Ovary (tissue), 3 donors: Measurements from ENCODE around the gene SLC30A3.

Source experiments
- CTCF ChIP-seq, 3 donors: fragments of 450-650 bp in 2 of 3; fragments of 200-600 bp in 1 of 3; IDR thresholded peaks; one replicate each; pipeline versions ENCODE4 v1.5.1 to v1.8.0; 2016 to 2022; ENCODE audit warnings: antibody characterized with exemption in 3 of 3, mild to moderate bottlenecking in 1 of 3
- EP300 ChIP-seq: sonication (generic); formaldehyde crosslinking; IDR thresholded peaks from one replicate; pipeline ENCODE4 v1.6.1; 2017; ENCODE audit warnings: antibody characterized with exemption
- POLR2A ChIP-seq: fragments of 450-650 bp; IDR thresholded peaks from one replicate; pipeline ENCODE4 v1.6.1; 2017; ENCODE audit warnings: antibody characterized with exemption, mild to moderate bottlenecking, moderate library complexity
- donor health status: DM: no; HTN: no; CAD: no.

GRCh38 chr2:27308359-27308881, 45.6 kb upstream of the SLC30A3 start, which contains the start of gene UCN:
- TF ChIP-seq EP300 (no peak), CTCF (IDR thresholded peaks at IDR 0.05) (no peak), POLR2A (no peak)
